Suprapubic skin (tissue), 4 donors: ENCODE measurements around the gene ADK. TPM values are rescaled to one million over a fixed set of nuclear protein-coding genes. Genes with fewer than 3 reads are reported as not detected.

Experiments used
- DNase-seq, 2 donors: peaks; one replicate each; pipeline ENCODE4 v3.0.0-alpha.2; 2019; ENCODE audit warnings: low spot score in 2 of 2
- H3K27ac ChIP-seq: fragments of 200-600 bp; sonication (generic); one replicate; pipeline ENCODE4 v1.5.1; 2019
- H3K27me3 ChIP-seq: fragments of 200-600 bp; sonication (generic); one replicate; pipeline ENCODE4 v1.5.1; 2019
- H3K36me3 ChIP-seq: fragments of 200-600 bp; sonication (generic); one replicate; pipeline ENCODE4 v1.5.1; 2019
- H3K4me1 ChIP-seq: fragments of 200-600 bp; sonication (generic); one replicate; pipeline ENCODE4 v1.5.1; 2019
- H3K4me3 ChIP-seq: fragments of 200-600 bp; sonication (generic); one replicate; pipeline ENCODE4 v1.5.1; 2019; ENCODE audit warnings: mild to moderate bottlenecking
- H3K9me3 ChIP-seq: fragments of 200-600 bp; sonication (generic); one replicate; pipeline ENCODE4 v1.5.1; 2019
- CTCF ChIP-seq, 2 donors: fragments of 200-600 bp in 1 of 2; fragments of 450-650 bp in 1 of 2; sonication (generic) in 1 of 2; IDR thresholded peaks; one replicate each; pipeline ENCODE4 v1.5.1; 2016 to 2019; ENCODE audit warnings: antibody characterized with exemption in 2 of 2, mild to moderate bottlenecking in 1 of 2, moderate library complexity in 1 of 2
- EP300 ChIP-seq: sonication (generic); formaldehyde crosslinking; IDR thresholded peaks from one replicate; pipeline ENCODE4 v1.6.1; 2017; ENCODE audit warnings: antibody characterized with exemption
- POLR2A ChIP-seq, 2 donors: fragments of 450-650 bp; IDR thresholded peaks; one replicate each; pipeline ENCODE4 v1.6.1; 2017; ENCODE audit warnings: antibody characterized with exemption in 2 of 2, mild to moderate bottlenecking in 2 of 2, moderate library complexity in 2 of 2
- POLR2AphosphoS5 ChIP-seq, 3 donors: sonication (generic); formaldehyde crosslinking; IDR thresholded peaks; one replicate each; pipeline ENCODE4 v1.6.1; 2017; ENCODE audit warnings: antibody characterized with exemption in 3 of 3
- WGBS: methylation state at CpG from one replicate; pipeline ENCODE4 v1.1.5; 2018; 5-methylcytosine and 5-hydroxymethylcytosine counted together
- total RNA-seq, 4 donors: library from RNA; depleted of rRNA; stranded (reverse); fragments of >200 nt; gene quantifications; one replicate each; pipeline ENCODE4 v1.1.0, GENCODE V29; 2016

The ADK gene
- total RNA-seq, 4 donors from 2014 or later = 33.0 to 57.3 (median 48.0) TPM

- no peak for DNase-seq
- H3K9me3 ChIP-seq = no peaks in the 10 kb centered on the region
- WGBS = 56% methylated on average over 3 of the region's 3 CpGs
- peaks cover 6% of the 10 kb centered on the region for H3K4me1 ChIP-seq
- no peak overlapping the region for H3K27ac ChIP-seq
- no peak overlapping the region for H3K4me3 ChIP-seq
- H3K27me3 ChIP-seq = no peaks in the 10 kb centered on the region
- TF ChIP-seq EP300 (no peak), CTCF (IDR thresholded peaks at IDR 0.05) (no peak), POLR2A (IDR thresholded peaks at IDR 0.05) (no peak), POLR2AphosphoS5 (IDR thresholded peaks at IDR 0.05) (no peak)
- no peaks in the 10 kb centered on the region for H3K36me3 ChIP-seq
These were observed 76.8 kb downstream of the ADK start for GRCh38 chr10:74227697-74228424.

DNA sequence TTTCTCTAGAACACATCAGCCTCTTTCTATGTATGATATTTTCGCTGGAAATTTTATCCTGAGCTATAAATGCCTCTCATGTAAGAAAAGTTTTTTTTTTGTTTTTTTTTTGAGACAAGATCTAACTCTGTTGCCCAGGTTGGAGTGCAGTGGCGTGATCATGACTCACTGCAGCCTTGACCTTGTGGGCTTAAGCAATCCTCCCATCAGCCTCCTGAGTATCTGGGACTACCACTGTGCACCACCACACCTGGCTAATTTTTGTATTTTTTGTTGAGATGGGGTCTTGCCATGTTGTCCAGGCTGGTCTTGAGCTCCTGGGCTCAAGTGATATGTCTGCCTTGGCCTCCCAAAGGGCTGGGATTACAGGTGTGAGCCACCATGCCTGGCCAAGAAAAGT is 80.4 kb downstream of the ADK start:
- DNase-seq = no peak
- Histone ChIP-seq H3K4me3 (no peak overlapping the region), H3K9me3 (no peaks in the 10 kb centered on the region), H3K27ac (no peak overlapping the region), H3K36me3 (no peaks in the 10 kb centered on the region), H3K4me1 (peaks cover 6% of the 10 kb centered on the region), H3K27me3 (no peaks in the 10 kb centered on the region)
- no peak for TF ChIP-seq POLR2AphosphoS5 (IDR thresholded peaks at IDR 0.05)
- no peak for TF ChIP-seq POLR2A (IDR thresholded peaks at IDR 0.05)
- TF ChIP-seq EP300 = no peak
- no peak for TF ChIP-seq CTCF (IDR thresholded peaks at IDR 0.05)
- 89% methylated on average over 2 of the region's 2 CpGs for WGBS

GRCh38 chr10:74233281-74233680 is 82.3 kb downstream of the ADK start:
- H3K9me3 ChIP-seq = no peaks in the 10 kb centered on the region
- 95% methylated on average over 4 of the region's 4 CpGs for WGBS
- H3K4me3 ChIP-seq = no peak overlapping the region
- H3K27me3 ChIP-seq = no peaks in the 10 kb centered on the region
- no peak for DNase-seq
- TF ChIP-seq POLR2A (IDR thresholded peaks at IDR 0.05) = no peak
- no peak for TF ChIP-seq EP300
- TF ChIP-seq CTCF (IDR thresholded peaks at IDR 0.05) = no peak
- no peak for TF ChIP-seq POLR2AphosphoS5 (IDR thresholded peaks at IDR 0.05)
- H3K36me3 ChIP-seq = no peaks in the 10 kb centered on the region
- H3K27ac ChIP-seq = no peak overlapping the region
- peaks cover 8% of the 10 kb centered on the region for H3K4me1 ChIP-seq

GRCh38 chr10:74234569-74234968 is 83.5 kb downstream of the ADK start:
- WGBS = 69% methylated on average over 1 of the region's 1 CpG
- Histone ChIP-seq H3K4me3 (no peak overlapping the region), H3K27ac (no peak overlapping the region), H3K36me3 (no peaks in the 10 kb centered on the region), H3K9me3 (no peaks in the 10 kb centered on the region), H3K4me1 (peaks cover 8% of the 10 kb centered on the region), H3K27me3 (no peaks in the 10 kb centered on the region)
- DNase-seq = no peak
- peak in 1 of 2 donors; percentile 25 for TF ChIP-seq CTCF (IDR thresholded peaks at IDR 0.05)
- TF ChIP-seq EP300 = no peak

DNA sequence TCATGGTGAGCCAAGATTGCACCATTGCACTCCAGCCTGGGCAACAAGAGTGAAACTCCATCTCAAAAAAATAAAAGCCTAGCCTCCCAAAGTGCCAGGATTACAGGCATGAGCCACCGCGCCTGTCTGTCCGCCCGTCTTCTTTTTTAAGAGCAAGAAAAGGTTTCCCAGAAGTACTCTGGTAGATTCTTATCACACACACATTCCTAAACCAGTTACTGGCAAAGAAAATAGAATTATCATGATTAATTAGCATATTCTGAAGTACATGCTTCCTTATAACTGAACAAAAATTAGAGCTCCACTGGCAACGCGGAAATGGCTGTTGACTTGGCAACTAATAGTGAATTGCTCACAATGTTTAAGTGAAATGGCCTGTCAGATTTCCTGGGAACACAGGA is 87.0 kb downstream of the ADK start:
- no peak for TF ChIP-seq EP300
- TF ChIP-seq CTCF (IDR thresholded peaks at IDR 0.05) = no peak
- no peak for TF ChIP-seq POLR2AphosphoS5 (IDR thresholded peaks at IDR 0.05)
- TF ChIP-seq POLR2A (IDR thresholded peaks at IDR 0.05) = no peak
- no peaks in the 10 kb centered on the region for H3K27me3 ChIP-seq
- no peaks in the 10 kb centered on the region for H3K9me3 ChIP-seq
- no peak overlapping the region for H3K4me3 ChIP-seq
- peaks cover 8% of the 10 kb centered on the region for H3K4me1 ChIP-seq
- WGBS = 62% methylated on average over 6 of the region's 6 CpGs
- DNase-seq = no peak
- H3K27ac ChIP-seq = peak overlapping the region; percentile 25
- H3K36me3 ChIP-seq = peaks cover 4% of the 10 kb centered on the region
